ENCODE measurements around the gene ZNF790. TPM values are rescaled to one million over a fixed set of nuclear protein-coding genes. Genes with fewer than 3 reads are reported as not detected.
"Not testable (repeated sequence)": the region's sequence is repeated elsewhere in the genome, so short reads cannot be mapped to it uniquely, and the experiment has no call there.

Gene ZNF790
- 5.1 TPM for total RNA-seq

DNA sequence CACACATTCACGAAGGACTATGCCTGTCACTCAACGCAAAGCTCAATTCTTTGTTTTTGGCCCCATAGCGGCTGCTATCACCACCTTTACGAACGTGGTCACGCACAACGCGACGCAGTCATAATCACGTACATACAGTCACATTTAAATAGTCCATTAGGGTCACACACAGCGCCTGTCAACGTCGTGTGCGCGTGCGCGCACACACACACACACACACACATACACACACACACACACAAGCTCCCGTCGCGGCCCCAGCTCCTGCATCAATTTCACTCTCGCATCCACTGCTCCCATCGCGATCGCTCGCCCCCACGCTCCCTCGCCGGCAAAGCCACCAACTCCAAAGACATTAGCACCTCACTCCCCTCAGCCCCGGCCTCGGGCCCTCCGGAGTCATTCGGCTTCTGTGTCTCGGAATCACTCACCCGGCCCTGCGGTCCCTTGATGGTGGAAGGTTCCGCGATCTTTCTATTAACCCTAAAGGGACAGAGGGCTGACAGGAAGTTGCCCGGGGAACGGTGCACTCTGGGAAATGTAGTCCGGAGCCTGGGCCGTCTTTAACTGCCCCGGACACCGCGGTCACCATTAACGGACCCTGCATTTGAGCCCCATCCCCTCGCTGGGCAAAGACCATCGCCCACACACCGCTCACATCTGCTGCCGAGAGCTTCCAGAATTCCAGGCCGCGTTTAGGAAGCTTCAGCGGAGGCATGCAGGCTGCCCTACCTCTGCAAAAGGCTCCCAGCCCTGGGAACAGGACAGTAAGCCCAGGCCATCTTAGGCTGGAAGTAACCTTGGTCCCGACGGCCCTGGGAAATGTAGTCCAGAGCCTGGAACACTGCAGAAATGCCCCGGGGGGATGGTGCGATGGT, at the start of gene ZNF790:
ZNF790 (minus strand) TSS at position 482 of the 878 bp plus-strand sequence. CDS start 12,768 bp downstream, outside the sequence.
- DNase-seq (ENCODE audit: low spot score) (peak; percentile 93), ATAC-seq (peak; percentile 96)

DNA sequence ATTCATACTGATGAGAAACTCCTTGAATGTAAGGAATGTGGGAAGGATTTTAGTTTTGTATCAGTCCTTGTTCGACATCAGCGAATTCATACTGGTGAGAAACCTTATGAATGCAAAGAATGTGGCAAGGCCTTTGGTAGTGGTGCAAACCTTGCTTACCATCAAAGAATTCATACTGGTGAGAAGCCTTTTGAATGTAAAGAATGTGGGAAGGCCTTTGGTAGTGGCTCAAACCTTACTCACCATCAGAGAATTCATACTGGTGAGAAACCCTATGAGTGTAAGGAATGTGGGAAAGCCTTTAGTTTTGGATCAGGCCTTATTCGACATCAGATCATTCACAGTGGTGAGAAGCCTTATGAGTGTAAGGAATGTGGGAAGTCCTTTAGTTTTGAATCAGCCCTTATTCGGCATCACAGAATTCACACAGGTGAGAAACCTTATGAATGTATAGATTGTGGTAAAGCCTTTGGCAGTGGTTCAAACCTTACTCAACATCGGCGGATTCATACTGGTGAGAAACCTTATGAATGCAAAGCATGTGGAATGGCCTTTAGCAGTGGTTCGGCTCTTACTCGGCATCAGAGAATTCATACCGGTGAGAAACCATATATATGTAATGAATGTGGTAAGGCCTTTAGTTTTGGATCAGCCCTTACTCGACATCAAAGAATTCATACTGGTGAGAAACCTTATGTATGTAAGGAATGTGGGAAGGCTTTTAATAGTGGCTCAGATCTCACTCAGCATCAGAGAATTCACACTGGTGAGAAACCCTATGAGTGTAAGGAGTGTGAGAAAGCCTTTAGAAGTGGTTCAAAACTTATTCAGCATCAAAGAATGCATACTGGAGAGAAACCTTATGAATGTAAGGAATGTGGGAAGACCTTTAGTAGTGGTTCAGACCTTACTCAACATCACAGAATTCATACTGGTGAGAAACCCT, 39.1 kb upstream of the ZNF790 start:
- DNase-seq (ENCODE audit: low spot score) (no peak), ATAC-seq (no peak)

DNA sequence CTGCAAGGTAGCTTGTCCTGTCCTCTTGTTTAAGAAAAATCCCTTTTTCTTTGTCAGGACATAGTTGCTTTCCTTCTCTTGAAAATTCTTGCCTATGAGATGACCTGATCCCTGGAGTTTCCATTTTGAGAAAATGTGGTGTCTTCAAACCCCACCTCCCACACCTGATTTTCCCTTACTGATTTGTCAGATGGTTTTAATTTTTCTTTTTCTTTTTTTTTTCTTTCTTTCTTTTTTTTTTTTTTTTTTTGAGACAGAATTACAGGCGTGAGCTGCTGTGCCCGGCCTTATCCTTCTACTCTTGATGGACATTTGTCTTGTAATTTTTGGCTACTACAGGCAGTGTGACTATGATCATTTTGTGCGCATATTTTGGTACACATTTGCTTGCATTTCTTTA, 13.7 kb upstream of the ZNF790 start:
- DNase-seq (ENCODE audit: low spot score), result no peak

GRCh38 chr19:36850559-36851442, 12.6 kb upstream of the ZNF790 start, which contains the start of gene ZNF345:
Gene ZNF345, plus strand, starts transcription at chr19:36850876. Its CDS starts 25,955 bp downstream, at chr19:36876831.
- peak; percentile 92 for DNase-seq (ENCODE audit: low spot score)
- ATAC-seq, result peak; percentile 94

More for the DNA sequence above, 13.7 kb upstream of the ZNF790 start:
- ATAC-seq, result no peak

GRCh38 chr19:36849701-36850558, 11.7 kb upstream of the ZNF790 start:
- ATAC-seq (peak; percentile 96), DNase-seq (ENCODE audit: low spot score) (peak; percentile 94)

DNA sequence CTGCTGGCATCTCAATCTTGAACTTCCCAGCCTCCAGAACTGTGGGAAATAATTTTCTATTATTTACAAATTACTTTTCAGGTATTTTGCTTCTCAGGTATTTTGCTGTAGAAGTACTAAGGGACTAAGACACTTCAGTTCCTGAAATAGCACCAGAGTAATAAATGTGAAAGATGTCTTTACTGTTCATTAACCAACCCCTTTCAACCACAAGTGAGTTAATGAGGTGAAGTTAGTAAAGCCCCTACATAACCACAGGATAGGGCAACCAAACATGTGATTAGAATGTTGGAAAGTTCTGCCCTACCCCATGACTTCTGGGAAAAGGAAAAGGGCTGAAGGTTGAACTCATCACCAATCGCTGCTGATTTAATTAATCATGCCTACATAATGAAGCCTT, 9.8 kb upstream of the ZNF790 start:
- no peak for ATAC-seq
- no peak for DNase-seq (ENCODE audit: low spot score)

DNA sequence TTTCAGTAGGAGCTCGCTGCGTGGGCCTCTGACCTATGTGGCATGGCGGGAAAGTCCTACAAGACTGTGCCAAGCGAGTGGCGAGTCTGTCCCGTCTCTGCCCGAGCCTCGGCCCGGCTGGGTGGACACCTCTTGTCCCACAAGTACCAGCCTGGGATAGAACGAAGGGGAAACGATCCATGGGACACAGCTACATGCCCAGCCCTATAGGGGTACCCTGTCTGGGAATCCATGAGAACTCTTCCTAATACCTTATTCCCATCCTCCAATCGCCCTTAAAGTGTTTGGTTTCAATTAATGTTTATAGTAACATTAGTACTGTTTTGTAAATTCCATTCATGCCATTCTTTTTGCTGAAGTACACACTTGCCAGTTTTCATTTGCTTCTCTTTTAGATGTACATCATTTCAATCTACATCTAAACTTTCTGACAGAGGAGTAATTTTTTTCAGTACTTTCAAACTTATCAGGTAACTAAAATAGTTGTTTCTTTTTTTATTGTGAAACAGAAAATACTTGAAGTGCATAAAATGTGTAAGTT, 667 bp upstream of the ZNF790 start:
- ATAC-seq (no peak), DNase-seq (ENCODE audit: low spot score) (no peak)

DNA sequence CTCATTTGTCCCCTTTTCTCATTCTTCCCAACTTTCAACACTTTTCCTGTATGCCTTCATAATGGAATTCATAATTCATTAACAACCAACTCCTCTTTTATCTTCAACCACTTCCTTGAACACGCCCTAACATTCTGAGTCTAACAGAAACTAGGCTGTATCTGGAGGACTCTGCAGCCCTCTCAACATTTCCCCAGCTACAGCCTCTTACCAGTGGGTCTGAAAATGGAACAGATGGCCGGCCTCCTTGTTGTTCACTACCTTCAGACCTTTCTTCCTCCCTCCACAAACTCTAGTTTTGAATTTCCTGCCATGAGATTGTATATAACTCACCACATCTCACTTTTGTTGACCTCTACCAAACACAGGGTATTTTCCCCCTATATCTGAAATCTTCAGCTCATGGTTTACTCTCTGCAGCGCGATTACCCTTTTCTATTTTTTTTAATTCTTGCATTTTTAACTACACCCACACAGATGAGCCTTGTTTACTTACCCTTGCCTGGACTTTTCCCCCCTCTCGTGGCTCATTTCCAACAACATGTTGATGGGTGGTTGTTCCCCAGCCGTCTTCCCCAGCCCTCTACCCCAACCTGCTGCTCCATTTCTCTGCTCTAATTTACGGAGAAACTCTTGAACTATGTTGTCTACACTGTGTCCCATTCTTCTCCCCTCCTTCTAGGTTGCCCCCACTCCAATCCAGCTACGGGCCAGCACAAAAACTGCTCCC, 846 bp downstream of the ZNF790 start:
- ATAC-seq, result peak; percentile 45
- DNase-seq (ENCODE audit: low spot score), result peak; percentile 56

DNA sequence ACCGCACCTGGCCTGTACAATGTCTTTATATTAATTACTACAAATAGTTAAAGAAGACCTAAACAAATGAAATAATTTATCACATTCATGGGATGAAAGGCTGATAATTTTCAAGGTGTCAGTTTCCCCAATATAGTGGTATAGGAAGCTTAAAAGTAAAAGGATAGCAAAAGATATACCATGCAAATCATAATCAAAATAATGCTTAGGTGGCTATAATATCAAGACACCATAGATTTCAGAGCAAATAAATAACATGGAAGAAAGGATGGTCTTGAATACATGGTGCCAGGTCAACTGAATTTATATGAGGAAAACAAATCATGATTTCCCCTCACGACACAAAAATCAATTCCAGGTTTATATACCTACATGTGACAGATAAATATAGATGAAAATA, 4.8 kb downstream of the ZNF790 start:
- DNase-seq (ENCODE audit: low spot score) (no peak), ATAC-seq (no peak)

- ATAC-seq (no peak), DNase-seq (ENCODE audit: low spot score) (no peak)
Measured at GRCh38 chr19:36821758-36822157, 16.4 kb downstream of the ZNF790 start.

GRCh38 chr19:36819130-36819630, 19.0 kb downstream of the ZNF790 start:
- ATAC-seq (no peak), DNase-seq (ENCODE audit: low spot score) (no peak)

DNA sequence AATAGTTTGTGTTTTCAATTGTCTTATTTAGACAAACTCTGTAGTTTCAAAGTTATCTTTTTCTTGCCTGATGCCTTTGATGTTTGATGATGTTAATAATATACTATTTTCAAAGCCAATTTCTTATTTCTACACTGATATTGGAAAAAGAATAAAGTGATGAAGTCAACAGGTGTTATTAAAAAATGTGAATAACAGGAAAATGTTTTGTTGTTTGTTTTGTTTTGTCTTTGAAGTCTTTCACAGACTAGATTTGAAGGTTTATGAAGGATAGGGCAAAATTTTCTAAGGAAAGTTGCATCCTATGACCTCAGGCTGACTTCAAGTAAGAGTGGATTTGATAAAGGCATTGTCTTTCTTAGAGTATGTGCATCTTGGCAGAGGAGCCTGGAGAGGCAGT, 31.2 kb downstream of the ZNF790 start:
- no peak for DNase-seq (ENCODE audit: low spot score)
- ATAC-seq, result no peak

DNA sequence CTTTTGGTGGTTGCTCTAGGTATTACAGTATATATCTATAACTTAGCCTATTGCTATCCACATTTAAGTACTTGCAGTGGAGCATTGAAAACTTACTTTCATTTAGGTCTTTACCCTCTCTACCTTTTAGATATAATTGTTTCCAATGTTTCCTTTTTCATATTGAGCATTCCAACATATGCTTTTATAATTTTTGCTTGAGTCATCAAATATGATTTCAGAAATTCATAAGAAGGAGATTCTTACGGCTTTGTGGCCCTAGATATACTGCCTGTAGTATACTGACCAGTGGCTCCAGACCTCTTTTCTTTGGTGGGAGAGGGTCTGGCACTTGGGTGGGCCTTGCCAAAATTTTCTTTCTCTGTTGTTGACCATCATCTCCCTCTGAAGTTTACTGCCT, 32.8 kb downstream of the ZNF790 start:
- ATAC-seq (no peak), DNase-seq (ENCODE audit: low spot score) (no peak)

DNA sequence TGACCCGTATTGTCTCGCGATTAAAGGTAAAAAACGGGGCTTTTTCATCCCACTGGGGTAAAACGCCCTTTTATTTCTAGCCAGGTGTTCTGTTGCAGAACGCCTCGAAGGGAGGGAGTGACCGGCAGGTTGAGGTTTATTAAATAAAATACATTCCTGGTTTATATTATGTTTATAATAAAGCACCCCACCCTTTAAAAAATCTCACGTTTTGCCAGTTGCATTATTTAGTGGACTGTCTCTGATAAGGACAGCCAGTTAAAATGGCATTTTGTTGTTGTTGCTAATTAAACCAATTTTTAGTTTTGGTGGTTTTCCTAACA, 40.4 kb downstream of the ZNF790 start:
- no peak for DNase-seq (ENCODE audit: low spot score)
- ATAC-seq, result no peak

GRCh38 chr19:36796714-36796992, 41.5 kb downstream of the ZNF790 start:
- no peak for DNase-seq (ENCODE audit: low spot score)
- no peak for ATAC-seq

DNA sequence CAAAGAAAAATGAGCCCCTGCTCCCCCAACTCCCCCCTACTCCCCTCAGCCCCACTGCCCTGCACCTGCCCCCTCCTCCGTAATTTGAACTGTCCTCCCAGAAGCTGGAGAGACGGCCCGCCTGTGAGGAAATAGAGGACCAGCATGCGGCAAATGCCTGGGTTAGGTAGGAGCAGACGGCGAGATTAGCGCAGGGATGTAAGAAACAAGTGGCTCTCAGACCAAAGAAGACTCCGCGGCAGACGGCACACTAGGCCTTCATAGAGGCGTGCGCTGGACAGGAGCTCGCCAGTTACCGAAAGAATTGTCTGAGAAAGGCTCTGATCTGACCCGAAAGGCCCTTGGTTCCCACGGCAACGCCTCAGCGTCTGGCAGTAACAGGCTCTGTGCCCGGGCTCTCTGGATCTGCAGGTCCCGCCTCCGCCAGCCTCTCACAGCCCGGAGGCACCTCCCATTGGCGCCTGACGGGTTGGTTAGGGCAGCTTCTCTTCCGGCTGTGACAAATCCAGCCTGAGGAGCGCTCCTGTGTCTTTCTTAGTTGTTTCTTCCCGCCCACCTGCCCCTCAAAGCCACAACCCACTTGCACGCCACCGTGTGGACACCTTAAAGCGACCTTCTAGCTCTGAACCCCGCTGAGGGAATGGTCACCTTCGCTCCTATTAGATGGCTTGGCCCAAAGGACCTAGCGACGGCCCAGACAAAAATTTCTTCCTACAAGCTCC, 46.6 kb downstream of the ZNF790 start:
- ATAC-seq, result peak; percentile 68
- not testable (repeated sequence) for DNase-seq (ENCODE audit: low spot score)

GRCh38 chr19:36775768-36776167, 62.4 kb downstream of the ZNF790 start:
- DNase-seq (ENCODE audit: low spot score) (no peak), ATAC-seq (no peak)

DNA sequence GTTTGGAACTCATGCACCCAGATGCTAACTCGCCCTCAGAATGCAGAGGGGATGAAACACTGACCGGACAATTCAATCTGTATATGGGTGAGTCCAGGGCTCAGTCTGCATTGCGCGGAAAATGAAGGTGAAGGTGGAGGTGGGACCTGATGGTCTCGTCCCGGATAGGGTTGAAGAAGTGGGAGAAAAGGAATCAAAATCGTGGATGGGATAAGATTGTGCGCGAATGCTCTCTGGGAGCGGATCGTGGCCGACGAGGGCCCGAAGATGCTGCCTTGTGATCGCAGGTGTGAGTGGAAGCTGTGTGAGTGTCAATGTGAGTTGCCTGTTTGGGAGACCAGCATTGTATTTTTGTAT, 65.0 kb downstream of the ZNF790 start:
- no peak for DNase-seq (ENCODE audit: low spot score)
- no peak for ATAC-seq
